ENCODE results near the gene ROBO2. TPM values are rescaled to one million over a fixed set of nuclear protein-coding genes. Genes with fewer than 3 reads are reported as not detected.

Gene ROBO2
- total RNA-seq, 6 donors from 2014 or later, result 12.0 to 29.1 (median 14.0) TPM

GRCh38 chr3:77189258-77189657 is 149.4 kb downstream of the ROBO2 start:
- no peak for DNase-seq
- ATAC-seq (ENCODE audit: low FRiP score in 2 of 2), result no peak
- no peak for TF ChIP-seq POLR2AphosphoS5 (IDR thresholded peaks at IDR 0.05)
- TF ChIP-seq, protein P1, sequence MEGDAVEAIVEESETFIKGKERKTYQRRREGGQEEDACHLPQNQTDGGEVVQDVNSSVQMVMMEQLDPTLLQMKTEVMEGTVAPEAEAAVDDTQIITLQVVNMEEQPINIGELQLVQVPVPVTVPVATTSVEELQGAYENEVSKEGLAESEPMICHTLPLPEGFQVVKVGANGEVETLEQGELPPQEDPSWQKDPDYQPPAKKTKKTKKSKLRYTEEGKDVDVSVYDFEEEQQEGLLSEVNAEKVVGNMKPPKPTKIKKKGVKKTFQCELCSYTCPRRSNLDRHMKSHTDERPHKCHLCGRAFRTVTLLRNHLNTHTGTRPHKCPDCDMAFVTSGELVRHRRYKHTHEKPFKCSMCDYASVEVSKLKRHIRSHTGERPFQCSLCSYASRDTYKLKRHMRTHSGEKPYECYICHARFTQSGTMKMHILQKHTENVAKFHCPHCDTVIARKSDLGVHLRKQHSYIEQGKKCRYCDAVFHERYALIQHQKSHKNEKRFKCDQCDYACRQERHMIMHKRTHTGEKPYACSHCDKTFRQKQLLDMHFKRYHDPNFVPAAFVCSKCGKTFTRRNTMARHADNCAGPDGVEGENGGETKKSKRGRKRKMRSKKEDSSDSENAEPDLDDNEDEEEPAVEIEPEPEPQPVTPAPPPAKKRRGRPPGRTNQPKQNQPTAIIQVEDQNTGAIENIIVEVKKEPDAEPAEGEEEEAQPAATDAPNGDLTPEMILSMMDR (IDR thresholded peaks at IDR 0.05), result no peak
- TF ChIP-seq POLR2A (IDR thresholded peaks at IDR 0.05), result no peak

GRCh38 chr3:77189684-77190083 is 149.8 kb downstream of the ROBO2 start:
- Histone ChIP-seq H3K9me3 (no peaks in the 10 kb centered on the region), H3K4me3 (no peak overlapping the region), H3K4me1 (no peaks in the 10 kb centered on the region), H3K27ac (no peak overlapping the region), H3K27me3 (no peaks in the 10 kb centered on the region), H3K36me3 (no peaks in the 10 kb centered on the region)
- DNase-seq, result no peak
- ATAC-seq (ENCODE audit: low FRiP score in 2 of 2), result no peak
- 55 to 63% methylated on average over 2 of the region's 2 CpGs for WGBS, 2 donors
- TF ChIP-seq EP300 (IDR thresholded peaks at IDR 0.05), result no peak
- no peak for TF ChIP-seq POLR2AphosphoS5 (IDR thresholded peaks at IDR 0.05)
- TF ChIP-seq, protein P1 (IDR thresholded peaks at IDR 0.05), result no peak
- no peak for TF ChIP-seq POLR2A (IDR thresholded peaks at IDR 0.05)

More at GRCh38 chr3:77189258-77189657, 149.4 kb downstream of the ROBO2 start:
- H3K27me3 ChIP-seq, result no peaks in the 10 kb centered on the region
- H3K36me3 ChIP-seq, result no peaks in the 10 kb centered on the region
- no peaks in the 10 kb centered on the region for H3K4me1 ChIP-seq
- no peak overlapping the region for H3K27ac ChIP-seq
- no peaks in the 10 kb centered on the region for H3K9me3 ChIP-seq
- no peak overlapping the region for H3K4me3 ChIP-seq
- 66 to 74% methylated on average over 2 of the region's 2 CpGs for WGBS, 2 donors

GRCh38 chr3:77190374-77190773 is 150.5 kb downstream of the ROBO2 start:
- DNase-seq (no peak), ATAC-seq (ENCODE audit: low FRiP score in 2 of 2) (no peak)
- no peaks in the 10 kb centered on the region for H3K4me1 ChIP-seq
- H3K27ac ChIP-seq, result no peak overlapping the region
- H3K27me3 ChIP-seq, result no peaks in the 10 kb centered on the region
- H3K9me3 ChIP-seq, result no peaks in the 10 kb centered on the region
- WGBS, 2 donors, result 39 to 42% methylated on average over 3 of the region's 3 CpGs
- no peaks in the 10 kb centered on the region for H3K36me3 ChIP-seq
- H3K4me3 ChIP-seq, result no peak overlapping the region
- TF ChIP-seq EP300 (IDR thresholded peaks at IDR 0.05), result no peak
- no peak for TF ChIP-seq POLR2AphosphoS5 (IDR thresholded peaks at IDR 0.05)
- TF ChIP-seq POLR2A (IDR thresholded peaks at IDR 0.05), result no peak
- TF ChIP-seq, protein P1 (IDR thresholded peaks at IDR 0.05), result no peak

DNA sequence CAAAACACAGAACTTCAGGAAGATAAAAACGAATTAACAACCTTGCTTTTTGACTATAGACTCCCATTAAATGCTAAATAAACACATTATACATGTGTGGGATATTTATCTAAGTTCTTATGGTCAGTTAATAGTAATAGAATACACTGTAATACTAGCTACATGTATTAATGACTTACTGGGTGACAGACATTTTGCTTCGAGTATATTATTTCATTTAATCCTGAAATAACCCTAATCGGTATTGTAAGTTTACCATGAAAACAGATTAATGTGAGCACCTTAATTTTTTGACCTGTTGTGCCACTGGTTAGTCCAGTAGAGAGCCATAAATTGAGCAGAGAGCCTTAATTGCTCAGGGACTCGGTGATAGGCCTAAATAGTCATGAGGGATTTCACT is 151.1 kb downstream of the ROBO2 start:
- Histone ChIP-seq H3K4me1 (no peaks in the 10 kb centered on the region), H3K9me3 (no peaks in the 10 kb centered on the region), H3K27ac (peak overlapping the region in 1 of 4 donors; percentile 19), H3K36me3 (no peaks in the 10 kb centered on the region), H3K27me3 (no peaks in the 10 kb centered on the region), H3K4me3 (no peak overlapping the region)
- ATAC-seq (ENCODE audit: low FRiP score in 2 of 2), result no peak
- no peak for DNase-seq
- TF ChIP-seq POLR2AphosphoS5 (IDR thresholded peaks at IDR 0.05) (no peak), POLR2A (IDR thresholded peaks at IDR 0.05) (no peak), EP300 (IDR thresholded peaks at IDR 0.05) (no peak)
- TF ChIP-seq, protein P1 (IDR thresholded peaks at IDR 0.05), result no peak
- WGBS, 2 donors, result 64 to 67% methylated on average over 4 of the region's 4 CpGs

- no peak overlapping the region for H3K4me3 ChIP-seq
- TF ChIP-seq POLR2AphosphoS5 (IDR thresholded peaks at IDR 0.05) (no peak), EP300 (IDR thresholded peaks at IDR 0.05) (no peak)
- TF ChIP-seq, protein P1 (IDR thresholded peaks at IDR 0.05), result no peak
- H3K4me1 ChIP-seq, result no peaks in the 10 kb centered on the region
- H3K36me3 ChIP-seq, result no peaks in the 10 kb centered on the region
- H3K9me3 ChIP-seq, result no peaks in the 10 kb centered on the region
- no peaks in the 10 kb centered on the region for H3K27me3 ChIP-seq
- DNase-seq (no peak), ATAC-seq (ENCODE audit: low FRiP score in 2 of 2) (no peak)
- H3K27ac ChIP-seq, result no peak overlapping the region
- WGBS, 2 donors, result 54 to 58% methylated on average over 3 of the region's 3 CpGs
Observed at GRCh38 chr3:77191640-77192039, 151.7 kb downstream of the ROBO2 start.
